ENCODE data around the gene PLAC1.

GRCh38 chrX:134562002-134562401 lies 96.3 kb downstream of the PLAC1 start:
- no peak for TF ChIP-seq ARNTL (CRISPR knock-in tag; IDR thresholded peaks at IDR 0.05; ENCODE audit: borderline replicate concordance, low read depth)
- TF ChIP-seq CREB5 (CRISPR knock-in tag; IDR thresholded peaks at IDR 0.05; ENCODE audit: low read depth) = no peak
- TF ChIP-seq OSR1 (CRISPR knock-in tag; IDR thresholded peaks at IDR 0.05) = no peak
